NK-92 treated with Interleukin-12 subunit alpha and Interleukin-12 subunit beta, amount 100 ng/mL, for 24 hours (cell line): ENCODE data around the gene TRIO.
"Not testable (repeated sequence)": the region's sequence is repeated elsewhere in the genome, so short reads cannot be mapped to it uniquely, and the experiment has no call there.

Experiments
- DNase-seq: peaks from one replicate; lab custom pipeline; 2025; lab: John Stamatoyannopoulos, UW

TRIO gene

DNA sequence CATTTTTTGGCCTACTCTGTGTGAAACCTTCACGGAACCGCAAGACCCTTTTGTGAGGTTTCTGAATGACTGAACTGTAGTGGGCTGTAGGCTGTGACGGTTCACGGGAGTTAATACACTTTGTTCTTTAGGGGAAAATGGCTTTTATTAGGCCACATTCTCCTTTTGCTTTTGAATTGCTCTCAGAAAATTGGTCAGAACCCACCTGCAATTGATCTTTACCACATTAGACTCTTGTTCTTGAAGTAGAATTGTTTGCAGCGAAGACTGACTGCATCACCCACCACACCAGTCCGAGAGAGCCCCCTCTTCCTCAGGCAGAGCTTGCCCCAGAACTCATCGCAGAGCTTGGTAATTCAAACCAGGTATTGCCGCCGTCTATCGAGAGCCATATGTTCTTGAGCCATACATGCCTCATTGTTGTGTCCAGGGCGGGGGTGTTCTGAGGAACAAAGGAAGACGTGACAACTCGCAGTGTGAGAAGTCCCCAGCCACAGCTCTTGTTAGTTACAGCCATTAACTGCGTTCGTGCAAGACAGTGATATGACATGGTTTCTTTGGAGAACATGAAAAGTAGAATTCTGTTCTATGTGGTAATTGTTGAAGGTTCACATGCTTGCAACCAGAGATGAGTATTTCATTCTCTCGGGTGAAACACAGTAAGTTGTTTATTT lies 272.0 kb downstream of the TRIO start:
- no peak for DNase-seq

DNA sequence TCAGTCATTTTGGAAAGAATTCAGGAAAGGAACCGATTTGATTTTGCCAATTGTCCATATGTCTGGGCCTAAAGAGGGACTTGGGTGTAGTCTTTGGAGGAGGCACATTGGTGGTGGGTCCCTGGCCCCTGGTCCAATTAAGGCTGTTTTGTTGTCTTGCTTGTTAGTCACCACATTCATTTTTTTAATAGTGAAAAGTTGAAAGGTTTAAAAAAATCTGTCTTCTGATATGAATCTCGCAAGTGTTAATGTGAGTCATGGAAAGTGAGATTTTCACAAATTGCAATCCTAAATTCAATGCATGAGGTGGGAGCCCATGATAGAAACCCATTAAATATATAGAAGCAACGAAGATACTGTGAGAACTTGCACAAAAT lies 272.5 kb downstream of the TRIO start:
- DNase-seq, result no peak

DNA sequence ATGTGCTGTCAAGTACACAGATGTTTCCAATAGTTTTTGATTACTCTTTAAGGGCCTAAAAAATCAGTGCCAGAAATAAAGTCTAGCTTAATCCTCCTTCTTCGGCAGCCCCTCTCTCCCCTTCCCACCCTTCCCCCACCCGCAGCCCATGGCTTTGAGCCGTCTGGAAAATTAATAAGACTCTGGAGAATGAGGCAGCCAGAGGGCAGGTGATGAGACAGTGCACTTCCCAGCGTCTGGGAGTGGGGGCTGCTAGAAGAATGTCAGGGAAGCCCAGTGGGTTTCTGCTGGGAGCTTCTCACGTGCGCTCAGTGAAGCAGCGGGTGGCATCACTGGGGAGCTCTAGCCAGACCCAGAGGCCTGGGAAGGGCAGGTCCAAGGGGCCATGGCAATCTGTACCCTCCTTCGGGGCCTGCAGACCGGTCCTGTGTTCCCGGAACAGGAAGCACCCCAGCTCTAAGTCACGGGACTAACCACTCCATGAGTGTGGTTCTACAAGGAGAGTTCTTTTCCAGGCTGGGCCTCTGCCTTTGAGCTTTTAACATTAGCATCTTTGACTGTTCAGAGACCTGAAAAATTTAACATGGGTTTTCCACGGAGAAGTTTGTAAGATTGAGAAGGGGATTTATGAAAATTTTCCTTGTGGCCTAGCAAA lies 273.6 kb downstream of the TRIO start:
- no peak for DNase-seq

DNA sequence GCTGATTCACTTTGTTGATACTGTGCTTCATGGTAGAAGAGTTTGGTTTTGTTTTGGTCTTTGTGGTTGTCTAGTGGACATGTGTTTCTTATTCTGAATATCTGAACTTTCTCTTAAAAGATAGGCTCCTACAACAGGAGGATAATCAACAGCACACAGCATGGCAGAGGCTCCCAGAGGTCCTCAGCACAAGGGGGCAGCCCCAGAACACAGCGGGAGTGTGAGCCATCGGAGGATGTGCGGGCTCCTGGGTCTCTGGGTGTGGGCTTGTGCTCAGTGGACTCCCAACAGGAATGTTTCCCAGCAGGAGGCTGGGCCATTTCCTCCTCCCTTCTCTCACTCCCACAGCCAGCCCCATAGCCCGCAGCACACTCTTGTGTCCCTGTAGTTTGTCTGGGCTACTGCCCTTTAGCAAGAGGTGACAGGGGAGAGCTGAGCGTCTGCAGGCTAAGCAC lies 274.2 kb downstream of the TRIO start:
- no peak for DNase-seq

DNA sequence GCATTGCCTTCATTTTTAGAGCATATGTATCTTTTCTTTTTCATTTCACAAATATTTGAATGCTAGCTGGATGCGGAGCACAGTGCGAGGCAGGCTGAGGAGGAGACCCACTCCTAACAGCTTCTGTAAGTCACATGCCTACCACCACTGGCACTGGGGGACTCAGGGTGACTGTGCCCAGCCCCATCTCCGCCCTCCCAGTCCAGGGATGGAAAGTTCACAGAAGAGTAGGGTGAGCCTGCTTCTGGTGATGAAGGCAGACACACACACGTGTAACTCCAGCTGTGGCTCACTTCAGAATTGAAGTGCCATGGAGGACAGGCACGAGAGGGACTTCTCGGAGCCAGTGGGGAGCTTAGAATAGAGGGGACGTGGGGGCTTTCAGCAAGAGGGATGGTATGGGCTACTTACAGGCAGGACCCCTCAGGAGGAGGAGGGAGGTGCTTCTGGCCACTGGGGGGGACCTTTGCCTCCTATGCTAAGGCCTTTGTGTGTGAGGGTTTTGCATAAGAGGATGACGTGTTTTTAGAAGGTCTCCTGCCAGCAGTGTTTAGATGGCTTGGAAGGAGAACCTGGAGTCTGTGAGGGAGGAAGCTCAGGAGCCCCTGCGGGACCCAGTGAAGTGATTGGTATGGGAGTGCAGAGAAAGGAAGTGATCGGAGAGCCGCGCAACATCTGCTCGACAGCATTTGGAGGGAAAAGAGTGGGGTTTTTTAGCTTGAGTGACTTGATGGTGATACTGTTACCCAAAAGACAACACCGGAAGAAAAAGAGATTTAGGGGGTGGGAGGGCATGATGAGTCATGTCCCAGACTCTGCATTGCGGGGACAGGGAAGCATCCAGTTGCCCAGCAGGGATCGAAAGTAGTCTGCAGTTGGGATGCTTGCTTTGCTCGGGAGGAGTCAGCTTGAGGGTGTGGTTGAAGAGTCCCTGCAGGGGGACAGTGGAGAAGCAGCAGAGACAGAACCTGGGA lies 274.9 kb downstream of the TRIO start:
- no peak for DNase-seq

DNA sequence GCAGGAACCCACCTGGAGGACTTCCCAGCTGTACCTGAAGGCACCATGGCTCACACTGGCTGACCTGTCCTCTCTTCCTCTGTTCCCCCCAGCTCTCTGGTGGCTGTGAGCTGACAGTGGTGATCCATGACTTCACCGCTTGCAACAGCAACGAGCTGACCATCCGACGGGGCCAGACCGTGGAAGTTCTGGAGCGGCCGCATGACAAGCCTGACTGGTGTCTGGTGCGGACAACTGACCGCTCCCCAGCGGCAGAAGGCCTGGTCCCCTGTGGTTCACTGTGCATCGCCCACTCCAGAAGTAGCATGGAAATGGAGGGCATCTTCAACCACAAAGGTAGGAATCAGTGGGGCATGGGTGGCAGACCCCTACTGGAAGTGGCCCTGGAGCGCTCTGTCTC lies 276.5 kb downstream of the TRIO start:
- DNase-seq, result no peak

DNA sequence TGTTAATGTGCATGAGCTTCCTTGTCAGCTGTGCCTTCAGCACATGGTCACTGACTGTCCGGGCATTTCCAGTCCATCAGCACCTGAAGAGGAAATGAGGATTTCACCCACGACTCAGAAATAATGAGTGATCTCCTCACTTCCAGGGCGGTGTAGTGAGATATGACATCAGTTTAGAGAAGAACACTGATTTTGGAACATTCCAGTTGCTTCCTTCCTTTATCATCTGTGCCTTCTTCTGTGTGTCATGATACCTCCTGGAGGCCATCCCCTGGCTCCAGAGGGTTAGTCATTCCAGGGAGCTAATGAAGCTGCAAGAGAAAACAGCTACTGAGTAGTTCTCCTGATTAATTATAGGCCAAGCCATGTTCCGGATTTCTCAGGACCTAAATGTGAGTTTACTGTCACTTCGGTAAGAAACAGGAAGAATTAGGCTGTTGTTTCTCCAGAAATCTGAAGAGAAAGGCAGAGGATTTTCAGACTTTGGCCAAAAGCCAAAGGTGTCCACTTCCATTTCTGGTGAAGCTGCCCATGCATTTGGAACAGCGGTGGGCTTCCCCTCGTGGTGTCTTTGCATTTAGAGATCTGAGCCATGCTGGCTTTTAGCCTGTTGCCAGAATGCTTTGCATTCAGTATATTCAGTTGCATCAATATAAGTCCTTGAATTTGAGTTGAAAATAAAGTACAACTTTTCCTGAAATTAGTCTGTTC lies 277.1 kb downstream of the TRIO start:
- no peak for DNase-seq

DNA sequence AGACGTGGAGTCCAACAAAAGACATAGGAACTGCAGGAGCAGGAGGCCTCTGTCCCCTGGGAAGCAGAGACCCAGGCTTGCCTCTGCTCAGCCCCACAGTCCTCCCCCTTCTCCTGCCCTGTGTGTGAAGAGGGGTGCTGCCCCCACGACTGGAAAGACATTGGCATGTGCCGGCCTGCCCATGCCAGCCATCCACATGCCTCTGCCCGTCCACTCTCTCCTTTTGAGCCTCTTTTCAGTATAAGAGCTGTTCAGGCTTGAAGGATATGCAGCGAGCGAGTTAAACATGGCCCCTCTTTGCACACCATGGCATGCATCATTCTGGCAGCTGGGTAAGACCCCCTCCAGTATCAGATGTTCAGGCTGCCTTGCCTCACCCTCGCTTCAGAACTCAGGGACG lies 278.7 kb downstream of the TRIO start:
- DNase-seq, result no peak

DNA sequence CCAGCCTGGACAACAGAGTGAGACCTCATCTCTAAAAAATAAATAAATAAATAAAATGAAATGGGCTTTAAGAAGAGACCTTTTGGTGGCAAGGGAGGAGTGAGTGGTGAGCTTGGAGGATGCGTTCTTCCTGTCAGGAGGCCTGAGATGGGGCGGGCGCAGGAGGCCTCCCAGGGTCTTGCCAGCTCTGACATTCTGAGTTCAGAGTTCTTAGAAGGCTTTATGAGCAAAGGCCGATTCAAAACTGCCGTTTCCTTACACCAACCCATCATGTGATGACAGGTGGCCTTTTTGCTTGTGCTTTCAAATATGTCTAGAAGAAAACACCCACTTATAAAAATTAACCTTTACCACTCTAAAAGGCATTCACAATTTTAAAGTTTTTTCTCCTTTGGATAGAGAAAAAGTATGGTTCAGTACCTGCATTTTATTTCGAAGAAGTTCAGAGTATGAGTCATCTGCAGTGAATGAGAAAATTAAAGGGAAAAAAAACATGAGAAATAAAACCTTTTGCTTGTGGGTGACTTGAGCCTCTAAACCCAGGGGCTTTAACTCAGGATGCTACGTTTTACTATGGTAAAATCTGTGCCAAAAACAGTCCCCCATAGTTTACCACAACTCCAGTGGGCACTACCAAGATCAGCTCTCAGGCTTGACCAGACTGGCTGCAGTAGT lies 281.0 kb downstream of the TRIO start:
- DNase-seq, result no peak

DNA sequence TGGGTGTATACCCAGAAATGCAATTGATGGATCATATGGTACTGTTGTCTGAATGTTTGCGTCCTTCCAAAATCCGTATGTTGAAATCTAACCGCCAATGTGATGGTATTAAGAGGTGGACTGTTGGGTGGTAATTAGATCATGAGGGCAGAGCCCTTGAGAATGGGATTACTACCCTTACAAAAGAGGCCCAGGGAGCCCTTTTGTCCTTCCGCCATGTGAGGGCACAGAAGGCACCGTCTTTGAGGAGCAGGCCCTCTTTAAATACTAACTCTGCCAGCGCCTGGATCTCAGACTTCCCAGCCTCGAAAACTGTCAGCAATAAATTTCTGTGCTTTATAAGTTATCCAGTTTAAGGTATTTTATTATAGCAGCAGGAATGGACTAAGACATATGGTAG lies 282.4 kb downstream of the TRIO start:
- no peak for DNase-seq

DNA sequence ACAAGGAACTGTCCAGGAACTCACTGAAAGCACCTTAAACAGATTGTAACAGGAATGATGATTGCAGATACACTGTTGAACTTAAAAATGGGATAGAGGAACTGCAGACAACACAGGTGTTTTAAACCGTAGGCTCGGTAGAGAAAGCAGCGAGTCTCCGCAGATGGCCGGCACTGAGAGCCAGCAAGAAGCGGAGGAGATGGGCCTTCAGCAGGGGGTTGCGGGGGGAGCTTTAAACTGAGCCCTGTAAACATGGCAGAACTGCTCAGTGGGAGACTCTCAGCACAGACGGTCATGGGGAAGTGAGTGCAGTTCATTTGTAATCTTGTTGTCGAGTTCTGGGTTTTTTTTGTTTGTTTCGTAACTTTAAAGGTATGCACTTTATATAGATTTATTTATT lies 283.4 kb downstream of the TRIO start:
- no peak for DNase-seq

DNA sequence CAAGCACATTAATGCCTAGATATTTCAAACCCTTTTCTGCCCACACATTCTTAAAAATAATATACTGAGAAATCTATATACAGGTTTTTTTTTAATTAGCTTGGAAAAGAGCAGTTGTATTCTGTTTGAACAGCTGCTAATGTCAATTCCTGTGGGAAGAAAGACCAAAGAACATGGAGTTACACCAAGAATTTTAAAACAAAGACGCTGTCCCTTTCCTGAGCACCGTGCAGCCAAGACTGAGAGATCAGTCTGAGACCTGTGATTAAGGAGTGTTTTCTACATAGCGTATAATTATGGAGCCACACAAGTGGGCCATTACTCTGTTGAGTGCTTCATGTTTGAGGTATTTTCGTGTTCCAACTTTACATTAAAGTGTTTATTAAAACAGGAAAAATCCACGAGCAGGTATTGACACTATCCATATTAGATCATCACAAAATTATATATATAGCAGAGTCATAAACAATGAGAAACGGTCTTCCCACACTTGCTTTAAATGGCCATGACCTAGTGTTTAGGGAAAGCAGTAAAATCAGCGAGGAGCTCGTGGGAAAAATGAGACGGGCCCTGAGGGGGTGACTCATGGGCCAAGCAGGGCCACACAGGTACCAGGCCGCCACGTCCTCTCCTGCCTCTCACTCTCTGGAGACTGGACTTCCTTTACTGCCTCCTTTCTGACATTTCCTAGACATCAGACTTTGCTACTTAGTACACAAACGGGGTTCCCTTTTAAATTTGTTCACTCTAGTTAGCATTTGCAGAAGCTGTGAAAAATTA lies 285.4 kb downstream of the TRIO start:
- DNase-seq, result no peak

DNA sequence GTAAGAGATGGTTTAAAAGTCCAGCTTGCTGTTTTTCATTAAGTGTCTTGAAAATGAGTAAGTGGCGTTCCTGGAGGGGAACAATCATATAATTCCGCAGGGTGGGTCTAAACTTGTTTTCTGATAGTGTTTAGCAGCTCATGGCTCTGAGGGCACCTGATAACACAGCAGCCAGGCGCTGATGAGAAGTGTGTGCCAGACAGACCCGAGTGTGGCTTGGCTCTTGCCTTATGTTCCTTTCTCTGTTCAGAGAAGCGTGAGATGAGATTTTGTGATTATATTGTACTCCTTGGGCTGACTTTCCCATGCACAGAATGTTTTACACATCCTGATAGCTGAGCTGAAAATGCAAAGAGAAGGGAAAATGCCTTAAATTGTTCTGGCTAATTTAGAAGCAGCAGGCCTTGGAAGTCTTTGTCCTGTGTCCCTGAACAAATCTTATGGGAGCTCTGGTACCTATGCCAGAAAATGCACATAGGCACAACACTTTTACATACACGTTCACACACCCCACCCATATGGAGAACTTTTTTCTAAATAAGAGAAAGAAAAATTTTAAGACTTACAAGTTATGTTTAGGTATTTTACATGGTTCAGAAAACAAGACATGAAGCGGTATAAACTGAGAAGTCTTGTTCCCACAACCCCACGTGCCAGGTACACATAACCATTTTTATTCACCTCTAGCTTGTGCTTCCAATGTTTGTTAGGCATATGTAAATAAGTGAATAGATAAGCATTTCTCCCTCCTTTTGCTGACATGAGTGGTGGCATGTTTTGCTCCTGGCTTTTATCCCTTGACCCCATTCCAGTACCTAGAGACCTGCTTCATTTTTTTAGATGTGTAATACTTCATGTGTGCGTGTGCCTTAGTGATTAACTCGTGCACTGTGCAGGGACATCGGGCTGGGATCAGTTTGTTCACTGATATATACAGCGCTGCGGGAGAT lies 286.2 kb downstream of the TRIO start:
- DNase-seq, result no peak

DNA sequence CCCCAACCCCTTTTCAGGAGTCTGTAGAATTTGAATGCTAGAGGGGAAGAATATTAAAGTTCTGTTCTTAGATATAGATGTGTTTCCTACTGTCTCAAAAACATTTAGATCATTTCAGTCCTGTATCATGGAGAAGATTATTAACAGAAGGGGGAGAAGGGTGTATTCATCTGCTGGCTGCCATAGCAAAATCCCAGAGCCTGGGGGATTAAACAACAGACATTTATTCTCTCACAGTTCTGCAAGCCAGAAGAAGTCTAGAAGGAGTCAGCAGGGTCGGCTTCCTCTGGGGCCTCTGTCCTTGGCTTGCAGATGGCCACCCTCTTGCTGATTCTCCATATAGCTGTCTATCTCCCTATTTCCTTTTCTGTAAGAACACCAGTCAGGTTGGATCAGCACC lies 288.4 kb downstream of the TRIO start:
- no peak for DNase-seq

DNA sequence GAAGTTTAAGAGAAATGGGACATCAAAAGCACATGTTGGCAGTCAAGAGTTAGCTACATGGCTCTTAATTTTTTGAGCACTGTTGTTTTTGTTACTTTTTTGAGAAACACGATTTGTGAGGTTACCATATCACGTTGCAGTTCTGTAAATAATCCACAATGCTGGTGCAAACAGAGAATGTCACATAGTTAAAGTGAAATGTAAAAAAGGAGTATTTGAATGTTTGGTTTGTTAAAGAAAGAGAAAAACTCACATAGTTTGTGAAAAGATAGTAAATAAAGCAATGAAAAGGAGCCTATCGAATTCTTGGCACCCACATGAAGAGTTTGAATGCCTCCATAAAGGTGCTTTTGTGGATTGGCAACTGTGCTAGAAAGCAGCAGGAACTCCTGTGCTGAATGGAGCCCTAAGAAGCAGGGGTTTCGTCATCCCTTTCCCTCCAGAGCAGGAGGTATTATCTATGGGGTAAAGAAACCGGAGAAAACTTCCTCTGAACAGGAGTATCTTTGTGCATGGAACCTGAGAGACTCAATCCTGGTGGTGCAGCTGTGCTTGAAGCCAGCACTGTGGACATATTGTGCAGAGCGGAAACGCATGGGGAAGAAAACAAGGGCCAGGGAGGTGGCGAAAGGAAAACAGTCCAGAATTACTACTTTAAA lies 289.9 kb downstream of the TRIO start:
- no peak for DNase-seq

DNA sequence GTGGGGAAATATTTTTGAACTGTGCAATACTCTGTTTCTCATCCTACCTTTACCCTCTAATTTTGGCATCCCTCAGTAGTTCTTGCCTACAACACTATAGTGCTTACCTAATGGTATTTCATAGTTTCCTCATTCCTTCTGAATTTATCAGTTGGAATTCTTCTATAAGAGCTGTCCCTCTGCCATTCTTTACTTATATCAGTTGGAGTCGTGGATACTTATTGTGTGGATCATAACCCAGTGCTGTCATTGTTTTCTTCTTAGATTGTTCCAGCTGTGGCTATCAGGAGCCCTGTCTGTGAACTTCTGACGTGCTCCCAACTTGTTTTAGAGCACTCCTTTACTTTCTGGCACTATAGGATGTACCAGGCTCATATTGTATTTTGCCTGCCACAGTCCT lies 292.3 kb downstream of the TRIO start:
- DNase-seq, result no peak

DNA sequence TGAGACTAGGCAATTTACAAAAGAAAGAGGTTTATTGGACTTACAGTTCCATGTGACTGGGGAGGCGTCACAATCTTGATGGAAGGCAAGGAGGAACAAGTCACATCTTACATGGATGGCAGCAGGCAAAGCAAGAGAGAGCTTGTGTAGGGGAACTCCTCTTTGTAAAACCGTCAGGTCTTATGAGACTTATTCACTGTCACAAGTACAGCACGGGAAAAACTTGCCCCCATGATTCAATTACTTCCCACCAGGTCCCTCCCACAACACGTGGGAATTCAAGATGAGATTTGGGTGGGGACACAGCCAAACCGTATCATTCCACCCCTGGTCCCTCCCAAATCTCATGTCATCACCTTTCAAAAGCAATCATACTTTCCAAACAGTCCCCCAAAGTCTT lies 293.0 kb downstream of the TRIO start:
- not testable (repeated sequence) for DNase-seq

DNA sequence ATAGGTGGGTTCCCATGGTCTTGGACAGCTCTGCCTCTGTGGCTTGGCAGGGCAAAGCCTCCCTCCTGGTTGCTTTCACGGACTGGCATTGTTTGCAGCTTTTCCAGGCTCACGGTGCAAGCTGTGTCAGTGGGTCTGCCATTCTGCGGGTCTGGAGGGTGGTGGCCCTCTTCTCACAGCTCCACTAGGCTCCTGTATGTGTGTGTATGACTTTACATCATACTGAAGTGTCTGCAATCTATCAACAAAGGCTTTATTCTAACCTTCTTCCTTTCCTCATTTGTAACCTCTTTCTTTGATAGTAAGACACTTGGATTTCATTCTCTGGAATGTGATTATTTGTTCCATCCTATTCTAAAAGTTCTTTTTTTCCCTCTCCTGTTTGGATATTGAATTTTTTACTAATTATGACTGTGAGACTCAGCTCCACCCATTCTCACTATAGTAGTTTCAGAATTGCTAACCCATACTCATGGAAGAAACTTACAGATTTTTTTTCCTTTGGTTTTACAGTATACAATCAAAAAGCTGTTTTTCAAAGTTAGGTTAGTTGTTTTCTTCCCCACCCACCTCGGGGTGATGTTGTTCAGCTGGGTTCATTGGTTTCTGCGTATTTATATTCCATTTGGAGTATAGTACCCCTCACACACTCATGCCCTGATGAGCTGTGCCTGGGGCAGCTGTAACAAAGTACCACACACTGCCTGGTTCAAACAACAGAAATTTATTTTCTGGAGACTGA lies 293.8 kb downstream of the TRIO start:
- no peak for DNase-seq
